Activated T-cell treated with anti-CD3 and anti-CD28 coated beads, Interleukin-2, amount 50 U/mL, for 24 hours (primary cell): ENCODE results near the gene PTPN5.
A peak's percentile ranks its signal among the peaks of the same experiment; 100 is the strongest.

ENCODE experiments used
- DNase-seq: peaks from one replicate; pipeline ENCODE4 v3.0.0-alpha.2; 2020
- H3K27ac Mint-ChIP-seq: 2 replicates; pipeline ENCODE4 v1.8.0; 2020; ENCODE audit warnings: mild to moderate bottlenecking, mixed read lengths
- H3K27me3 Mint-ChIP-seq: 2 replicates; pipeline ENCODE4 v1.8.0; 2020; ENCODE audit warnings: mixed read lengths
- H3K36me3 Mint-ChIP-seq: 2 replicates; pipeline ENCODE4 v1.8.0; 2020; ENCODE audit warnings: low read depth, mixed read lengths
- H3K4me1 Mint-ChIP-seq: 2 replicates; pipeline ENCODE4 v1.8.0; 2020; ENCODE audit warnings: low read depth, mixed read lengths
- H3K4me3 Mint-ChIP-seq: 2 replicates; pipeline ENCODE4 v1.8.0; 2020; ENCODE audit warnings: mild to moderate bottlenecking, moderate library complexity, mixed read lengths
- H3K9me3 Mint-ChIP-seq: 2 replicates; pipeline ENCODE4 v1.8.0; 2020; ENCODE audit warnings: mixed read lengths

Gene PTPN5

GRCh38 chr11:18720808-18721560, 70.6 kb downstream of the PTPN5 start:
- peak overlapping the region; percentile 83 for H3K4me3 Mint-ChIP-seq
- H3K9me3 Mint-ChIP-seq = no peaks in the 10 kb centered on the region
- no peaks in the 10 kb centered on the region for H3K36me3 Mint-ChIP-seq
- peak; percentile 87 for DNase-seq
- H3K27ac Mint-ChIP-seq = peak overlapping the region; percentile 72
- H3K27me3 Mint-ChIP-seq = no peaks in the 10 kb centered on the region
- H3K4me1 Mint-ChIP-seq = peaks cover 14% of the 10 kb centered on the region

- H3K4me1 Mint-ChIP-seq = peaks cover 14% of the 10 kb centered on the region
- H3K9me3 Mint-ChIP-seq = no peaks in the 10 kb centered on the region
- H3K4me3 Mint-ChIP-seq = peak overlapping the region; percentile 83
Observed at GRCh38 chr11:18720091-18720807, 71.3 kb downstream of the PTPN5 start.

GRCh38 chr11:18715476-18715875, 76.1 kb downstream of the PTPN5 start:
- Mint-ChIP-seq H3K4me1 (peaks cover 2% of the 10 kb centered on the region), H3K27ac (no peak overlapping the region), H3K4me3 (no peak overlapping the region), H3K27me3 (no peaks in the 10 kb centered on the region), H3K36me3 (no peaks in the 10 kb centered on the region), H3K9me3 (no peaks in the 10 kb centered on the region)
- DNase-seq = no peak

More at GRCh38 chr11:18720091-18720807, 71.3 kb downstream of the PTPN5 start:
- no peak for DNase-seq
- H3K27me3 Mint-ChIP-seq = no peaks in the 10 kb centered on the region
- no peak overlapping the region for H3K27ac Mint-ChIP-seq
- no peaks in the 10 kb centered on the region for H3K36me3 Mint-ChIP-seq

GRCh38 chr11:18714443-18714780, 77.2 kb downstream of the PTPN5 start:
- H3K9me3 Mint-ChIP-seq = no peaks in the 10 kb centered on the region
- peaks cover 2% of the 10 kb centered on the region for H3K4me1 Mint-ChIP-seq
- no peaks in the 10 kb centered on the region for H3K36me3 Mint-ChIP-seq
- no peaks in the 10 kb centered on the region for H3K27me3 Mint-ChIP-seq
- H3K4me3 Mint-ChIP-seq = no peak overlapping the region
- DNase-seq = no peak
- H3K27ac Mint-ChIP-seq = no peak overlapping the region

- DNase-seq = no peak
- Mint-ChIP-seq H3K36me3 (no peaks in the 10 kb centered on the region), H3K4me3 (no peak overlapping the region), H3K27ac (no peak overlapping the region), H3K4me1 (peaks cover 2% of the 10 kb centered on the region), H3K27me3 (no peaks in the 10 kb centered on the region), H3K9me3 (no peaks in the 10 kb centered on the region)
Observed at GRCh38 chr11:18713646-18714442, 77.8 kb downstream of the PTPN5 start.

GRCh38 chr11:18710545-18710944, 81.1 kb downstream of the PTPN5 start:
- DNase-seq = no peak
- Mint-ChIP-seq H3K9me3 (no peaks in the 10 kb centered on the region), H3K4me3 (no peak overlapping the region), H3K36me3 (no peaks in the 10 kb centered on the region), H3K4me1 (peaks cover 15% of the 10 kb centered on the region), H3K27ac (no peak overlapping the region), H3K27me3 (no peaks in the 10 kb centered on the region)

- H3K36me3 Mint-ChIP-seq = no peaks in the 10 kb centered on the region
- peaks cover 22% of the 10 kb centered on the region for H3K4me1 Mint-ChIP-seq
- peaks cover 6% of the 10 kb centered on the region for H3K27me3 Mint-ChIP-seq
- no peaks in the 10 kb centered on the region for H3K9me3 Mint-ChIP-seq
- H3K4me3 Mint-ChIP-seq = no peak overlapping the region
- DNase-seq = no peak
- H3K27ac Mint-ChIP-seq = no peak overlapping the region
Observed at GRCh38 chr11:18709414-18709813, 82.2 kb downstream of the PTPN5 start.

GRCh38 chr11:18707811-18708340, 83.7 kb downstream of the PTPN5 start:
- no peak for DNase-seq
- H3K27me3 Mint-ChIP-seq = peaks cover 6% of the 10 kb centered on the region
- no peak overlapping the region for H3K27ac Mint-ChIP-seq
- H3K4me3 Mint-ChIP-seq = no peak overlapping the region
- H3K9me3 Mint-ChIP-seq = no peaks in the 10 kb centered on the region
- peaks cover 22% of the 10 kb centered on the region for H3K4me1 Mint-ChIP-seq
- H3K36me3 Mint-ChIP-seq = no peaks in the 10 kb centered on the region

GRCh38 chr11:18706330-18707243, 85.0 kb downstream of the PTPN5 start:
- Mint-ChIP-seq H3K27me3 (peaks cover 6% of the 10 kb centered on the region), H3K27ac (peak overlapping the region; percentile 71), H3K9me3 (no peaks in the 10 kb centered on the region), H3K4me3 (peak overlapping the region; percentile 57), H3K4me1 (peaks cover 22% of the 10 kb centered on the region), H3K36me3 (no peaks in the 10 kb centered on the region)
- peak; percentile 60 for DNase-seq

GRCh38 chr11:18705651-18706281, 85.8 kb downstream of the PTPN5 start:
- H3K27me3 Mint-ChIP-seq = peaks cover 6% of the 10 kb centered on the region

GRCh38 chr11:18704698-18705097, 86.9 kb downstream of the PTPN5 start:
- no peak overlapping the region for H3K4me3 Mint-ChIP-seq
- H3K27me3 Mint-ChIP-seq = peaks cover 8% of the 10 kb centered on the region
- no peaks in the 10 kb centered on the region for H3K9me3 Mint-ChIP-seq

More at GRCh38 chr11:18705651-18706281, 85.8 kb downstream of the PTPN5 start:
- no peaks in the 10 kb centered on the region for H3K36me3 Mint-ChIP-seq
- H3K4me3 Mint-ChIP-seq = peak overlapping the region; percentile 40
- H3K27ac Mint-ChIP-seq = no peak overlapping the region
- peaks cover 21% of the 10 kb centered on the region for H3K4me1 Mint-ChIP-seq
- H3K9me3 Mint-ChIP-seq = no peaks in the 10 kb centered on the region
- peak; percentile 52 for DNase-seq

GRCh38 chr11:18704045-18704645, 87.5 kb downstream of the PTPN5 start:
- Mint-ChIP-seq H3K4me3 (no peak overlapping the region), H3K4me1 (peaks cover 26% of the 10 kb centered on the region), H3K9me3 (no peaks in the 10 kb centered on the region), H3K27me3 (peaks cover 8% of the 10 kb centered on the region), H3K36me3 (no peaks in the 10 kb centered on the region), H3K27ac (no peak overlapping the region)
- DNase-seq = no peak

More at GRCh38 chr11:18704698-18705097, 86.9 kb downstream of the PTPN5 start:
- no peak overlapping the region for H3K27ac Mint-ChIP-seq
- no peak for DNase-seq
- peaks cover 21% of the 10 kb centered on the region for H3K4me1 Mint-ChIP-seq
- no peaks in the 10 kb centered on the region for H3K36me3 Mint-ChIP-seq
